B cell (primary cell): Measurements from ENCODE around the gene DYNLT2B. TPM values are rescaled to one million over a fixed set of nuclear protein-coding genes. Genes with fewer than 3 reads are reported as not detected.
"Not testable (repeated sequence)": the region's sequence is repeated elsewhere in the genome, so short reads cannot be mapped to it uniquely, and the experiment has no call there.

Experiments
- ATAC-seq: fragments of 200-7000 bp; cut with Tn5 transposase; one replicate; pipeline ENCODE4 v1.10.0; 2021; ENCODE audit warnings: low read depth, mild to moderate bottlenecking, moderate number of reproducible peaks, moderate library complexity
- CTCF ChIA-PET: fragments of 350-600 bp; sonication (Branson Sonifier 250); formaldehyde crosslinking; loops from one replicate; lab custom pipeline; 2021; ENCODE audit warnings: antibody characterized with exemption, inconsistent platforms; lab: Charles Lee
- POLR2A ChIA-PET: fragments of 350-600 bp; sonication (Branson Sonifier 250); formaldehyde crosslinking; loops from one replicate; lab custom pipeline; 2021; ENCODE audit warnings: antibody characterized with exemption; lab: Charles Lee
- DNase-seq: peaks from one replicate; pipeline ENCODE4 v3.0.0; 2013
- H2AFZ ChIP-seq: 2 replicates; pipeline ENCODE4 v1.6.1; 2012; ENCODE audit warnings: mild to moderate bottlenecking, low read depth, low read length; ENCODE audit not compliant: insufficient read depth, poor library complexity, severe bottlenecking
- H3K27ac ChIP-seq, 2 donors: 1 replicate in 1 of 2; 2 replicates in 1 of 2; pipeline ENCODE4 v1.5.1; 2012 to 2013; ENCODE audit warnings: low read length in 2 of 2, mild to moderate bottlenecking in 2 of 2, moderate library complexity in 1 of 2
- H3K27me3 ChIP-seq, 4 experiments: fragments of 200-600 bp in 1 of 4; sonication (generic) in 1 of 4; replicated peaks in 1 of 4; 1 replicate in 2 of 4; 2 replicates in 2 of 4; pipeline versions ENCODE4 v1.6.1 to v1.7.0; 2013 to 2016; ENCODE audit warnings: low read length in 3 of 4, mild to moderate bottlenecking in 2 of 4, mixed read lengths in 1 of 4, moderate library complexity in 1 of 4; ENCODE audit not compliant: insufficient read depth in 4 of 4, control insufficient read depth in 3 of 4; ENCODE audit errors: control extremely low read depth in 1 of 4
- H3K36me3 ChIP-seq, 2 experiments: replicated peaks in 1 of 2; 1 replicate in 1 of 2; 2 replicates in 1 of 2; pipeline versions ENCODE4 v1.6.1 to v1.7.1; 2013; ENCODE audit warnings: low read length in 1 of 2; ENCODE audit not compliant: insufficient read depth in 2 of 2, control insufficient read depth in 1 of 2; ENCODE audit errors: control extremely low read depth in 1 of 2, extremely low read depth in 1 of 2
- H3K4me1 ChIP-seq, 2 donors: fragments of 200-600 bp in 1 of 2; sonication (generic) in 1 of 2; 1 replicate in 1 of 2; 2 replicates in 1 of 2; pipeline versions ENCODE4 v1.5.1 to v1.6.1; 2013 to 2017; ENCODE audit warnings: low read length in 2 of 2; ENCODE audit not compliant: control insufficient read depth in 2 of 2, insufficient read depth in 2 of 2
- H3K4me2 ChIP-seq: replicated peaks from 2 replicates; pipeline ENCODE3; 2012; ENCODE audit warnings: mild to moderate bottlenecking, low read depth, low read length; ENCODE audit not compliant: poor library complexity, severe bottlenecking
- H3K4me3 ChIP-seq, 5 experiments: fragments of 200-600 bp in 1 of 5; sonication (generic) in 1 of 5; 1 replicate in 3 of 5; 2 replicates in 2 of 5; pipeline versions ENCODE4 v1.5.1 to v1.7.0; 2011 to 2016; ENCODE audit warnings: low read length in 4 of 5, mild to moderate bottlenecking in 4 of 5, low read depth in 2 of 5, control low read depth in 1 of 5, moderate library complexity in 1 of 5; ENCODE audit not compliant: insufficient read depth in 1 of 5; ENCODE audit errors: control extremely low read depth in 1 of 5, extremely low read depth in 1 of 5
- H3K79me2 ChIP-seq: fragments of 200-600 bp; sonication (generic); one replicate; pipeline ENCODE4 v1.6.0; 2016; ENCODE audit warnings: low read length; ENCODE audit not compliant: control insufficient read depth, insufficient read depth
- H3K9ac ChIP-seq: fragments of 200-600 bp; sonication (generic); 2 replicates; pipeline ENCODE4 v1.6.1; 2017; ENCODE audit warnings: mild to moderate bottlenecking, low read length, moderate library complexity
- H3K9me3 ChIP-seq, 3 donors: one replicate each; pipeline versions ENCODE4 v1.6.1 to v1.7.1; 2013; ENCODE audit warnings: low read length in 2 of 3; ENCODE audit not compliant: control insufficient read depth in 2 of 3, insufficient read depth in 1 of 3; ENCODE audit errors: control extremely low read depth in 1 of 3
- H4K20me1 ChIP-seq: 2 replicates; pipeline ENCODE4 v1.6.0; 2012; ENCODE audit warnings: mild to moderate bottlenecking, low read length; ENCODE audit not compliant: insufficient read depth, control insufficient read depth, poor library complexity, severe bottlenecking
- H3K27ac Mint-ChIP-seq: one replicate; pipeline ENCODE4 v1.8.0; 2021; ENCODE audit warnings: mixed read lengths
- H3K27me3 Mint-ChIP-seq: one replicate; pipeline ENCODE4 v1.8.0; 2021; ENCODE audit warnings: mixed read lengths
- H3K4me1 Mint-ChIP-seq: one replicate; pipeline ENCODE4 v1.8.0; 2021; ENCODE audit warnings: mixed read lengths
- H3K4me3 Mint-ChIP-seq: one replicate; pipeline ENCODE4 v1.8.0; 2021; ENCODE audit warnings: mixed read lengths
- H3K9me3 Mint-ChIP-seq: one replicate; pipeline ENCODE4 v1.8.0; 2022; ENCODE audit warnings: mixed read lengths; ENCODE audit not compliant: insufficient read depth
- CTCF ChIP-seq: fragments of 200-600 bp; IDR thresholded peaks from one replicate; pipeline ENCODE4 v1.8.0; 2022; ENCODE audit warnings: antibody characterized with exemption, mild to moderate bottlenecking
- EZH2 ChIP-seq: IDR thresholded peaks from 2 replicates; pipeline ENCODE4 v1.6.1; 2012; ENCODE audit warnings: borderline replicate concordance, low read depth, mild to moderate bottlenecking, moderate library complexity, low read length; ENCODE audit not compliant: insufficient read depth, poor library complexity, severe bottlenecking
- WGBS: methylation state at CpG from one replicate; pipeline ENCODE4 v1.1.5; 2013; ENCODE audit warnings: missing lambda C conversion rate; ENCODE audit not compliant: insufficient coverage; 5-methylcytosine and 5-hydroxymethylcytosine counted together
- intact Hi-C: fragments of 100-400 bp; cut with micrococcal nuclease; formaldehyde crosslinking; loops from one replicate; pipeline ENCODE4 v1.10.0; 2022
- polyA plus RNA-seq: library from polyadenylated mRNA; depleted of rRNA; stranded (reverse); fragments of >200 nt; gene quantifications from 2 replicates; pipeline ENCODE4 v1.2.3, GENCODE V29; 2012
- total RNA-seq, 2 donors: library from RNA; stranded (reverse); fragments of 120-200 nt in 1 of 2; gene quantifications; 1 replicate in 1 of 2; 2 replicates in 1 of 2; pipeline versions ENCODE4 v1.2.3 to v1.2.4, GENCODE V29; 2013 to 2022

The DYNLT2B gene
- total and polyA plus RNA-seq, 2 donors (not counting 1 experiment from before 2014, with no cell fraction given): 5.2 to 6.5 TPM

DNA sequence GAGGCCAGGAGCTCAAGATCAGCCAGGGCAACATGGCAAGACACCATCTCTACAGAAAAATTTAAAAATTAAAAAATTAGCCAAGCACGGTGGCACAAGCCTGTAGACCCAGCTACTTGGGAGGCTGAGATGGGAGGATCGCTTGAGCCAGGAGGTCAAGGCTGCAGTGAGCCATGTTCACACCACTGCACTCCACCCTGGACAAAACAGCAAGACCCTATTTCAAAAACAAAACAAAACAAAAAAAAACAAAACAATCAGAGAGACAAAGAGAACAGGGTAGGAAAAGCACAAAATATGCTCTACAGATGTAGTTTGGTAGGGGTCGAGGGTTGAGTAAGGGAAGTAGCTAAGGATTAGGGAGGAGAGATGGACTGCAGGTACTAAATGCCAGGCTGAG is 3.4 kb downstream of the DYNLT2B start:
- DNase-seq: no peak
- H3K9me3 Mint-ChIP-seq: no peaks in the 10 kb centered on the region
- peaks cover 10% of the 10 kb centered on the region for H3K4me1 Mint-ChIP-seq
- no peak overlapping the region for H3K4me3 ChIP-seq
- CTCF ChIA-PET: no interaction called here
- intact Hi-C loops: no loop called here
- no peaks in the 10 kb centered on the region for H3K36me3 ChIP-seq
- ATAC-seq: no peak
- peaks cover 0 to 8% of the 10 kb centered on the region in 2 donors for H3K4me1 ChIP-seq
- TF ChIP-seq EZH2 (no peak), CTCF (no peak)
- no peak overlapping the region for H3K9ac ChIP-seq
- H2AFZ ChIP-seq: no peak overlapping the region
- WGBS: 100% methylated on average over 1 of the region's 3 CpGs
- no peaks in the 10 kb centered on the region for H3K27me3 Mint-ChIP-seq
- peak overlapping the region; percentile 0 for H3K27ac Mint-ChIP-seq
- H3K27ac ChIP-seq: no peak overlapping the region
- no peaks in the 10 kb centered on the region for H4K20me1 ChIP-seq
- no peak overlapping the region for H3K4me3 Mint-ChIP-seq
- no peaks in the 10 kb centered on the region for H3K27me3 ChIP-seq
- no peak overlapping the region for H3K4me2 ChIP-seq
- H3K9me3 ChIP-seq: no peaks in the 10 kb centered on the region
- peaks cover 3% of the 10 kb centered on the region for H3K79me2 ChIP-seq
- POLR2A ChIA-PET: no interaction called here

DNA sequence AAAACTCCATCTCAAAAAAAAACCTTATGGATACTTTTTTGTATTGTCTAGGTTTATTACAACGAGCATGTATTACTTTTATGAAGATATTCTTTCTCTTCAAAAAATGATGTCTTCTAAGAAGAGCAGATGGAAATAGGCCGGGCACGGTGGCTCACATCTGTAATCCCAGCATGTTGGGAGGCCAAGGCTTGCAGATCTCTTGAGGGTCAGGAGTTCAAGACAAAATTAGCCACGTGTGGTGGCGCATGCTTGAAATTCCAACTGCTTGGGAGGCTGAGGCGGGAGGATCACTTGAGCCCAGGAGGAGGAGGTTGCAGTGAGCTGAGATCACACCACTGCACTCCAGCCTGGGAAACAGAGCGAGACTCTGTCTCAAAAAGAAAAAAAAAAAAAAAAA is 4.0 kb downstream of the DYNLT2B start:
- H2AFZ ChIP-seq, CTCF ChIA-PET, H3K27ac Mint-ChIP-seq, DNase-seq, H4K20me1 ChIP-seq, H3K4me1 ChIP-seq, POLR2A ChIA-PET, ATAC-seq, H3K79me2 ChIP-seq, H3K27me3 Mint-ChIP-seq, H3K36me3 ChIP-seq, H3K4me2 ChIP-seq, intact Hi-C loops, H3K4me1 Mint-ChIP-seq, H3K4me3 Mint-ChIP-seq, H3K9me3 ChIP-seq, H3K27me3 ChIP-seq, H3K4me3 ChIP-seq, H3K27ac ChIP-seq, H3K9ac ChIP-seq, H3K9me3 Mint-ChIP-seq: not testable (repeated sequence)
- 100% methylated on average over 5 of the region's 7 CpGs for WGBS

- H3K4me2 ChIP-seq, H3K9me3 Mint-ChIP-seq, CTCF ChIA-PET, H3K4me3 ChIP-seq, POLR2A ChIA-PET, H3K27ac Mint-ChIP-seq, H3K4me1 ChIP-seq, H2AFZ ChIP-seq, ATAC-seq, H3K27ac ChIP-seq, H3K9ac ChIP-seq, DNase-seq, H4K20me1 ChIP-seq, H3K9me3 ChIP-seq, H3K4me3 Mint-ChIP-seq, H3K27me3 Mint-ChIP-seq, H3K36me3 ChIP-seq, intact Hi-C loops, H3K4me1 Mint-ChIP-seq, H3K27me3 ChIP-seq, H3K79me2 ChIP-seq: not testable (repeated sequence)
- WGBS: 96% methylated on average over 5 of the region's 8 CpGs
Measured at GRCh38 chr3:196302960-196303359, 15.1 kb downstream of the DYNLT2B start.
